ENCODE measurements around the gene TMEM107.
A peak's percentile ranks its signal among the peaks of the same experiment; 100 is the strongest.

The TMEM107 gene

GRCh38 chr17:8159032-8159400 lies 17.2 kb downstream of the TMEM107 start:
- H3K4me1 ChIP-seq (ENCODE audit: insufficient read depth, low read length), result peaks cover 25% of the 10 kb centered on the region
- no peak overlapping the region for H3K4me3 ChIP-seq (ENCODE audit: low read length)
- H3K27me3 ChIP-seq (ENCODE audit: insufficient read depth, low read length), result no peaks in the 10 kb centered on the region
- H3K36me3 ChIP-seq (ENCODE audit: insufficient read depth, low read length), result peaks cover 19% of the 10 kb centered on the region
- 75% methylated on average over 2 of the region's 3 CpGs for WGBS
- H3K9me3 ChIP-seq (ENCODE audit: insufficient read depth, low read depth, low read length), result no peaks in the 10 kb centered on the region
- no peak overlapping the region for H3K27ac ChIP-seq (ENCODE audit: low read depth, low read length)
- H3K9ac ChIP-seq (ENCODE audit: low read depth, low read length), result no peak overlapping the region

- H3K9ac ChIP-seq (ENCODE audit: low read depth, low read length), result no peak overlapping the region
Measured at GRCh38 chr17:8158267-8159031, 17.7 kb downstream of the TMEM107 start.

GRCh38 chr17:8156246-8156992 lies 19.8 kb downstream of the TMEM107 start:
- WGBS, result under 1% methylated on average over 59 of the region's 59 CpGs
- peak overlapping the region; percentile 73 for H3K9ac ChIP-seq (ENCODE audit: low read depth, low read length)
- H3K27ac ChIP-seq (ENCODE audit: low read depth, low read length), result peak overlapping the region; percentile 94
- H3K9me3 ChIP-seq (ENCODE audit: insufficient read depth, low read depth, low read length), result no peaks in the 10 kb centered on the region
- H3K4me1 ChIP-seq (ENCODE audit: insufficient read depth, low read length), result peaks cover 29% of the 10 kb centered on the region; the same call in 1 of the 2 replicates
- H3K36me3 ChIP-seq (ENCODE audit: insufficient read depth, low read length), result peaks cover 16% of the 10 kb centered on the region
- peak overlapping the region; percentile 77 for H3K4me3 ChIP-seq (ENCODE audit: low read length)
- H3K27me3 ChIP-seq (ENCODE audit: insufficient read depth, low read length), result no peaks in the 10 kb centered on the region

More at GRCh38 chr17:8158267-8159031, 17.7 kb downstream of the TMEM107 start:
- no peaks in the 10 kb centered on the region for H3K27me3 ChIP-seq (ENCODE audit: insufficient read depth, low read length)
- peaks cover 19% of the 10 kb centered on the region for H3K36me3 ChIP-seq (ENCODE audit: insufficient read depth, low read length)
- H3K27ac ChIP-seq (ENCODE audit: low read depth, low read length), result peak overlapping the region; percentile 5; the same call in 1 of the 2 replicates
- no peak overlapping the region for H3K4me3 ChIP-seq (ENCODE audit: low read length)
- H3K4me1 ChIP-seq (ENCODE audit: insufficient read depth, low read length), result peaks cover 26% of the 10 kb centered on the region; the same call in 1 of the 2 replicates
- no peaks in the 10 kb centered on the region for H3K9me3 ChIP-seq (ENCODE audit: insufficient read depth, low read depth, low read length)
- 65% methylated on average over 20 of the region's 20 CpGs for WGBS

- peak overlapping the region; percentile 57; the same call in 1 of the 2 replicates for H3K27ac ChIP-seq (ENCODE audit: low read depth, low read length)
- peak overlapping the region; percentile 77 for H3K4me3 ChIP-seq (ENCODE audit: low read length)
- no peaks in the 10 kb centered on the region for H3K9me3 ChIP-seq (ENCODE audit: insufficient read depth, low read depth, low read length)
- peaks cover 29% of the 10 kb centered on the region for H3K4me1 ChIP-seq (ENCODE audit: insufficient read depth, low read length)
- peaks cover 12% of the 10 kb centered on the region for H3K36me3 ChIP-seq (ENCODE audit: insufficient read depth, low read length)
- H3K9ac ChIP-seq (ENCODE audit: low read depth, low read length), result peak overlapping the region; percentile 66
- no peaks in the 10 kb centered on the region for H3K27me3 ChIP-seq (ENCODE audit: insufficient read depth, low read length)
- WGBS, result 3% methylated on average over 11 of the region's 11 CpGs
Measured at GRCh38 chr17:8155996-8156245, 20.3 kb downstream of the TMEM107 start.

GRCh38 chr17:8155231-8155995 lies 20.8 kb downstream of the TMEM107 start:
- Histone ChIP-seq H3K27ac (ENCODE audit: low read depth, low read length) (peak overlapping the region; percentile 57; the same call in 1 of the 2 replicates), H3K4me1 (ENCODE audit: insufficient read depth, low read length) (peaks cover 31% of the 10 kb centered on the region), H3K36me3 (ENCODE audit: insufficient read depth, low read length) (peaks cover 8% of the 10 kb centered on the region), H3K27me3 (ENCODE audit: insufficient read depth, low read length) (no peaks in the 10 kb centered on the region), H3K4me3 (ENCODE audit: low read length) (peak overlapping the region; percentile 77), H3K9me3 (ENCODE audit: insufficient read depth, low read depth, low read length) (no peaks in the 10 kb centered on the region), H3K9ac (ENCODE audit: low read depth, low read length) (peak overlapping the region; percentile 66)
- WGBS, result 49% methylated on average over 14 of the region's 14 CpGs

- peak overlapping the region; percentile 91; the same call in 1 of the 2 replicates for H3K27ac ChIP-seq (ENCODE audit: low read depth, low read length)
- no peaks in the 10 kb centered on the region for H3K27me3 ChIP-seq (ENCODE audit: insufficient read depth, low read length)
- H3K36me3 ChIP-seq (ENCODE audit: insufficient read depth, low read length), result peaks cover 9% of the 10 kb centered on the region
- H3K4me1 ChIP-seq (ENCODE audit: insufficient read depth, low read length), result peaks cover 31% of the 10 kb centered on the region
- H3K9me3 ChIP-seq (ENCODE audit: insufficient read depth, low read depth, low read length), result no peaks in the 10 kb centered on the region
- no peak overlapping the region for H3K9ac ChIP-seq (ENCODE audit: low read depth, low read length)
- H3K4me3 ChIP-seq (ENCODE audit: low read length), result peak overlapping the region; percentile 77
- WGBS, result 52% methylated on average over 11 of the region's 11 CpGs
Measured at GRCh38 chr17:8154608-8155155, 21.5 kb downstream of the TMEM107 start.

- Histone ChIP-seq H3K4me1 (ENCODE audit: insufficient read depth, low read length) (peaks cover 31% of the 10 kb centered on the region), H3K27ac (ENCODE audit: low read depth, low read length) (peak overlapping the region; percentile 91; the same call in 1 of the 2 replicates), H3K4me3 (ENCODE audit: low read length) (peak overlapping the region; percentile 77), H3K9me3 (ENCODE audit: insufficient read depth, low read depth, low read length) (no peaks in the 10 kb centered on the region), H3K36me3 (ENCODE audit: insufficient read depth, low read length) (peaks cover 11% of the 10 kb centered on the region), H3K27me3 (ENCODE audit: insufficient read depth, low read length) (no peaks in the 10 kb centered on the region), H3K9ac (ENCODE audit: low read depth, low read length) (peak overlapping the region; percentile 50)
- 8% methylated on average over 19 of the region's 22 CpGs for WGBS
Measured at GRCh38 chr17:8153957-8154607, 22.1 kb downstream of the TMEM107 start.

GRCh38 chr17:8153525-8153956 lies 22.6 kb downstream of the TMEM107 start:
- Histone ChIP-seq H3K27ac (ENCODE audit: low read depth, low read length) (peak overlapping the region; percentile 91; the same call in 1 of the 2 replicates), H3K4me1 (ENCODE audit: insufficient read depth, low read length) (peaks cover 31% of the 10 kb centered on the region), H3K36me3 (ENCODE audit: insufficient read depth, low read length) (peaks cover 14% of the 10 kb centered on the region), H3K9me3 (ENCODE audit: insufficient read depth, low read depth, low read length) (no peaks in the 10 kb centered on the region), H3K27me3 (ENCODE audit: insufficient read depth, low read length) (no peaks in the 10 kb centered on the region), H3K4me3 (ENCODE audit: low read length) (no peak overlapping the region), H3K9ac (ENCODE audit: low read depth, low read length) (peak overlapping the region; percentile 50)
- 68% methylated on average over 13 of the region's 13 CpGs for WGBS

GRCh38 chr17:8153031-8153451 lies 23.1 kb downstream of the TMEM107 start:
- Histone ChIP-seq H3K4me3 (ENCODE audit: low read length) (peak overlapping the region; percentile 63; the same call in 1 of the 2 replicates), H3K27ac (ENCODE audit: low read depth, low read length) (no peak overlapping the region; the same call in 1 of the 2 replicates), H3K4me1 (ENCODE audit: insufficient read depth, low read length) (peaks cover 31% of the 10 kb centered on the region)

GRCh38 chr17:8152112-8152775 lies 23.9 kb downstream of the TMEM107 start, which contains the start of gene PER1:
PER1 (minus strand) TSS chr17:8152404; CDS start chr17:8150706, 1,698 bp downstream.
- Histone ChIP-seq H3K9me3 (ENCODE audit: insufficient read depth, low read depth, low read length) (no peaks in the 10 kb centered on the region), H3K9ac (ENCODE audit: low read depth, low read length) (peak within 1 kb of the TSS; percentile 59), H3K36me3 (ENCODE audit: insufficient read depth, low read length) (peaks cover 26% of the 10 kb centered on the region), H3K4me3 (ENCODE audit: low read length) (peak within 1 kb of the TSS; percentile 63), H3K27ac (ENCODE audit: low read depth, low read length) (peak within 1 kb of the TSS; percentile 34; the same call in 1 of the 2 replicates), H3K27me3 (ENCODE audit: insufficient read depth, low read length) (no peaks in the 10 kb centered on the region), H3K4me1 (ENCODE audit: insufficient read depth, low read length) (peaks cover 31% of the 10 kb centered on the region)
- WGBS, result 8% methylated on average over 42 of the region's 42 CpGs

More at GRCh38 chr17:8153031-8153451, 23.1 kb downstream of the TMEM107 start:
- no peaks in the 10 kb centered on the region for H3K27me3 ChIP-seq (ENCODE audit: insufficient read depth, low read length)
- no peaks in the 10 kb centered on the region for H3K9me3 ChIP-seq (ENCODE audit: insufficient read depth, low read depth, low read length)
- H3K9ac ChIP-seq (ENCODE audit: low read depth, low read length), result no peak overlapping the region
- 91% methylated on average over 7 of the region's 7 CpGs for WGBS
- peaks cover 19% of the 10 kb centered on the region for H3K36me3 ChIP-seq (ENCODE audit: insufficient read depth, low read length)

Data from HUES64 (cell line).